Suprapubic skin (tissue), 4 donors: Measurements from ENCODE around the gene ATG4A. TPM values are rescaled to one million over a fixed set of nuclear protein-coding genes. Genes with fewer than 3 reads are reported as not detected.

Source experiments
- DNase-seq, 2 donors: peaks; one replicate each; pipeline ENCODE4 v3.0.0-alpha.2; 2019; ENCODE audit warnings: low spot score in 2 of 2
- H3K27ac ChIP-seq: fragments of 200-600 bp; sonication (generic); one replicate; pipeline ENCODE4 v1.5.1; 2019
- H3K27me3 ChIP-seq: fragments of 200-600 bp; sonication (generic); one replicate; pipeline ENCODE4 v1.5.1; 2019
- H3K36me3 ChIP-seq: fragments of 200-600 bp; sonication (generic); one replicate; pipeline ENCODE4 v1.5.1; 2019
- H3K4me1 ChIP-seq: fragments of 200-600 bp; sonication (generic); one replicate; pipeline ENCODE4 v1.5.1; 2019
- H3K4me3 ChIP-seq: fragments of 200-600 bp; sonication (generic); one replicate; pipeline ENCODE4 v1.5.1; 2019; ENCODE audit warnings: mild to moderate bottlenecking
- H3K9me3 ChIP-seq: fragments of 200-600 bp; sonication (generic); one replicate; pipeline ENCODE4 v1.5.1; 2019
- CTCF ChIP-seq, 2 donors: fragments of 200-600 bp in 1 of 2; fragments of 450-650 bp in 1 of 2; sonication (generic) in 1 of 2; IDR thresholded peaks; one replicate each; pipeline ENCODE4 v1.5.1; 2016 to 2019; ENCODE audit warnings: antibody characterized with exemption in 2 of 2, mild to moderate bottlenecking in 1 of 2, moderate library complexity in 1 of 2
- EP300 ChIP-seq: sonication (generic); formaldehyde crosslinking; IDR thresholded peaks from one replicate; pipeline ENCODE4 v1.6.1; 2017; ENCODE audit warnings: antibody characterized with exemption
- POLR2A ChIP-seq, 2 donors: fragments of 450-650 bp; IDR thresholded peaks; one replicate each; pipeline ENCODE4 v1.6.1; 2017; ENCODE audit warnings: antibody characterized with exemption in 2 of 2, mild to moderate bottlenecking in 2 of 2, moderate library complexity in 2 of 2
- POLR2AphosphoS5 ChIP-seq, 3 donors: sonication (generic); formaldehyde crosslinking; IDR thresholded peaks; one replicate each; pipeline ENCODE4 v1.6.1; 2017; ENCODE audit warnings: antibody characterized with exemption in 3 of 3
- WGBS: methylation state at CpG from one replicate; pipeline ENCODE4 v1.1.5; 2018; 5-methylcytosine and 5-hydroxymethylcytosine counted together
- total RNA-seq, 4 donors: library from RNA; depleted of rRNA; stranded (reverse); fragments of >200 nt; gene quantifications; one replicate each; pipeline ENCODE4 v1.1.0, GENCODE V29; 2016

ATG4A gene
- total RNA-seq, 4 donors from 2014 or later, result 9.6 to 14.1 (median 12.7) TPM

DNA sequence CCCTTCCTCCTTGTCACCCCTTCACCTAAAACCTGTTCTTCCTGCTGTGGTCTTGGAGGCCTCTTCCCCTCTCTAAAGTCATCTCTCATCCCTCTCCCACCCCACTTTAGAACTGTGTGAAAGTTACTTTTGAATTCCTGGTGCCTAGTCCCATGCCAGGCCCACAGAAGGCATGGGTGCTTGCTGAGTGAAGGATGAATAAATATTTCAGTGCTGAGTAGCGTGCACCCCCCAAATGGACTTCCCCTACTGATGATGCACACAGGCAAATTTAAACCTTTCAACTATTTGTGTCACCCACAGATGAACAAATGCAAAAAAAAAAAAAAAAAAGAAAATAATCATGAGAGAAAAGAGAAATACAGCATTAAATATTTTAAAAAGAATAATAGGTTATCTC, 20.0 kb upstream of the ATG4A start:
- H3K27ac ChIP-seq, result no peak overlapping the region
- no peaks in the 10 kb centered on the region for H3K9me3 ChIP-seq
- WGBS, result 59% methylated on average over 1 of the region's 1 CpG
- TF ChIP-seq CTCF (IDR thresholded peaks at IDR 0.05), result no peak
- TF ChIP-seq POLR2A (IDR thresholded peaks at IDR 0.05), result no peak
- no peak for TF ChIP-seq POLR2AphosphoS5 (IDR thresholded peaks at IDR 0.05)
- TF ChIP-seq EP300, result no peak
- DNase-seq, result no peak
- H3K36me3 ChIP-seq, result no peaks in the 10 kb centered on the region
- no peaks in the 10 kb centered on the region for H3K27me3 ChIP-seq
- H3K4me1 ChIP-seq, result no peaks in the 10 kb centered on the region
- no peak overlapping the region for H3K4me3 ChIP-seq

GRCh38 chrX:108072746-108073145, 18.8 kb upstream of the ATG4A start:
- WGBS, result 71% methylated on average over 5 of the region's 5 CpGs
- TF ChIP-seq POLR2A (IDR thresholded peaks at IDR 0.05) (no peak), EP300 (no peak), POLR2AphosphoS5 (IDR thresholded peaks at IDR 0.05) (no peak), CTCF (IDR thresholded peaks at IDR 0.05) (no peak)
- H3K36me3 ChIP-seq, result no peaks in the 10 kb centered on the region
- no peaks in the 10 kb centered on the region for H3K27me3 ChIP-seq
- no peak for DNase-seq
- H3K27ac ChIP-seq, result no peak overlapping the region
- H3K4me1 ChIP-seq, result no peaks in the 10 kb centered on the region
- no peaks in the 10 kb centered on the region for H3K9me3 ChIP-seq
- H3K4me3 ChIP-seq, result no peak overlapping the region

GRCh38 chrX:108081110-108081509, 10.5 kb upstream of the ATG4A start:
- H3K9me3 ChIP-seq, result no peaks in the 10 kb centered on the region
- H3K27me3 ChIP-seq, result no peaks in the 10 kb centered on the region
- no peak for TF ChIP-seq CTCF (IDR thresholded peaks at IDR 0.05)
- TF ChIP-seq POLR2A (IDR thresholded peaks at IDR 0.05), result no peak
- no peak for TF ChIP-seq EP300
- no peak for TF ChIP-seq POLR2AphosphoS5 (IDR thresholded peaks at IDR 0.05)
- H3K4me3 ChIP-seq, result no peak overlapping the region
- H3K4me1 ChIP-seq, result no peaks in the 10 kb centered on the region
- WGBS, result 95% methylated on average over 2 of the region's 2 CpGs
- H3K27ac ChIP-seq, result no peak overlapping the region
- DNase-seq, result no peak
- H3K36me3 ChIP-seq, result peaks cover 3% of the 10 kb centered on the region

GRCh38 chrX:108087792-108088191, 3.8 kb upstream of the ATG4A start:
- peaks cover 11% of the 10 kb centered on the region for H3K4me1 ChIP-seq
- H3K4me3 ChIP-seq, result no peak overlapping the region
- no peaks in the 10 kb centered on the region for H3K27me3 ChIP-seq
- 82% methylated on average over 6 of the region's 6 CpGs for WGBS
- peaks cover 8% of the 10 kb centered on the region for H3K36me3 ChIP-seq
- no peak for TF ChIP-seq POLR2AphosphoS5 (IDR thresholded peaks at IDR 0.05)
- TF ChIP-seq POLR2A (IDR thresholded peaks at IDR 0.05), result no peak
- no peak overlapping the region for H3K27ac ChIP-seq
- no peak for DNase-seq
- no peaks in the 10 kb centered on the region for H3K9me3 ChIP-seq

- no peak overlapping the region for H3K27ac ChIP-seq
- no peak overlapping the region for H3K4me3 ChIP-seq
- H3K36me3 ChIP-seq, result peaks cover 8% of the 10 kb centered on the region
- no peaks in the 10 kb centered on the region for H3K9me3 ChIP-seq
- no peak for TF ChIP-seq EP300
- TF ChIP-seq POLR2A (IDR thresholded peaks at IDR 0.05), result no peak
- TF ChIP-seq CTCF (IDR thresholded peaks at IDR 0.05), result no peak
- TF ChIP-seq POLR2AphosphoS5 (IDR thresholded peaks at IDR 0.05), result no peak
- no peak for DNase-seq
- H3K27me3 ChIP-seq, result no peaks in the 10 kb centered on the region
- H3K4me1 ChIP-seq, result peaks cover 11% of the 10 kb centered on the region
- WGBS, result 67% methylated on average over 1 of the region's 1 CpG
These were observed 3.1 kb upstream of the ATG4A start for GRCh38 chrX:108088511-108088910.
